Neural cell (in vitro differentiated cells): Measurements from ENCODE around the gene ADARB1. TPM values are rescaled to one million over a fixed set of nuclear protein-coding genes. Genes with fewer than 3 reads are reported as not detected.

ENCODE experiments used
- H2AFZ ChIP-seq: fragments of 200-600, 300-800 bp; sonication (generic), shearing (Covaris generic); 2 replicates; pipeline ENCODE4 v1.6.0; 2014; ENCODE audit warnings: low read depth, mild to moderate bottlenecking, antibody characterized with exemption, low read length, moderate library complexity
- H3F3A ChIP-seq: fragments of 200-600 bp; shearing (Covaris generic); 2 replicates; pipeline ENCODE4 v1.6.1; 2016; ENCODE audit warnings: mild to moderate bottlenecking, moderate library complexity, mixed read lengths, antibody characterized with exemption, low read length; ENCODE audit not compliant: insufficient read depth, poor library complexity, severe bottlenecking
- H3K27ac ChIP-seq: fragments of 200-600, 300-800 bp; sonication (generic), shearing (Covaris generic); 2 replicates; pipeline ENCODE4 v1.5.1; 2014; ENCODE audit warnings: mild to moderate bottlenecking, low read length, moderate library complexity
- H3K27me3 ChIP-seq: fragments of 300-800, 200-600 bp; sonication (generic), shearing (Covaris generic); 2 replicates; pipeline ENCODE4 v1.6.0; 2014; ENCODE audit warnings: mild to moderate bottlenecking, low read depth, low read length, moderate library complexity; ENCODE audit not compliant: insufficient read depth
- H3K36me3 ChIP-seq: fragments of 300-800, 200-600 bp; sonication (generic), shearing (Covaris generic); 2 replicates; pipeline ENCODE4 v1.5.1; 2014; ENCODE audit warnings: mild to moderate bottlenecking, antibody characterized with exemption, low read length, moderate library complexity; ENCODE audit not compliant: insufficient read depth
- H3K4me2 ChIP-seq: fragments of 300-800, 200-600 bp; sonication (generic), shearing (Covaris generic); 2 replicates; pipeline ENCODE4 v1.6.0; 2014; ENCODE audit warnings: mild to moderate bottlenecking, low read length
- H3K4me3 ChIP-seq: fragments of 300-800, 200-600 bp; sonication (generic), shearing (Covaris generic); 2 replicates; pipeline ENCODE4 v1.5.1; 2014; ENCODE audit warnings: mild to moderate bottlenecking, low read length, moderate library complexity
- H3K79me2 ChIP-seq: fragments of 200-600 bp; shearing (Covaris generic); replicated peaks from 2 replicates; pipeline ENCODE4 v1.6.0; 2014; ENCODE audit warnings: mild to moderate bottlenecking, low read length, moderate library complexity; ENCODE audit not compliant: insufficient read depth
- H3K9ac ChIP-seq: fragments of 300-800, 200-600 bp; sonication (generic), shearing (Covaris generic); 2 replicates; pipeline ENCODE4 v1.6.1; 2016; ENCODE audit warnings: mild to moderate bottlenecking, low read length, mixed read lengths
- H3K9me2 ChIP-seq: fragments of 200-600 bp; shearing (Covaris generic); 2 replicates; pipeline ENCODE4 v1.6.1; 2016; ENCODE audit warnings: mild to moderate bottlenecking, low read length, mixed read lengths; ENCODE audit not compliant: insufficient read depth
- H3K9me3 ChIP-seq: fragments of 200-600, 300-800 bp; sonication (generic), shearing (Covaris generic); 2 replicates; pipeline ENCODE4 v1.6.1; 2016; ENCODE audit warnings: mild to moderate bottlenecking, mixed run types, low read length, moderate library complexity, mixed read lengths
- H4K20me1 ChIP-seq: fragments of 200-600 bp; shearing (Covaris generic); 2 replicates; pipeline ENCODE4 v1.6.1; 2016; ENCODE audit warnings: mild to moderate bottlenecking, mixed run types; ENCODE audit not compliant: insufficient read depth
- CTCF ChIP-seq: fragments of 450-650 bp; IDR thresholded peaks from 2 replicates; pipeline ENCODE4 v1.5.1; 2014; ENCODE audit warnings: antibody characterized with exemption, mild to moderate bottlenecking, moderate library complexity; ENCODE audit not compliant: poor library complexity, severe bottlenecking
- EP300 ChIP-seq: fragments of 450-650 bp; conservative IDR thresholded peaks from 2 replicates; pipeline ENCODE4 v1.6.1; 2014; ENCODE audit warnings: antibody characterized with exemption, mild to moderate bottlenecking, moderate library complexity; ENCODE audit not compliant: poor library complexity, severe bottlenecking
- EZH2 ChIP-seq: fragments of 200-600, 300-800 bp; shearing (Covaris generic), sonication (generic); IDR thresholded peaks from 2 replicates; pipeline ENCODE4 v1.6.1; 2014; ENCODE audit warnings: antibody characterized with exemption, low read length, borderline replicate concordance, mild to moderate bottlenecking; ENCODE audit not compliant: insufficient read depth, poor library complexity, severe bottlenecking
- MXI1 ChIP-seq: fragments of 450-650 bp; conservative IDR thresholded peaks from 2 replicates; pipeline ENCODE4 v1.6.1; 2014; ENCODE audit warnings: antibody characterized with exemption, mild to moderate bottlenecking; ENCODE audit not compliant: poor library complexity, severe bottlenecking
- POLR2AphosphoS5 ChIP-seq: IDR thresholded peaks from 2 replicates; pipeline ENCODE4 v1.6.1; 2012
- RAD21 ChIP-seq: fragments of 450-650 bp; conservative IDR thresholded peaks from 2 replicates; pipeline ENCODE4 v1.6.1; 2014; ENCODE audit warnings: antibody characterized with exemption, mild to moderate bottlenecking, moderate library complexity
- REST ChIP-seq: IDR thresholded peaks from 2 replicates; pipeline ENCODE4 v1.6.1; 2012; ENCODE audit warnings: borderline replicate concordance
- SMC3 ChIP-seq: fragments of 450-650 bp; conservative IDR thresholded peaks from 2 replicates; pipeline ENCODE4 v1.6.1; 2014; ENCODE audit warnings: antibody characterized with exemption, mild to moderate bottlenecking, moderate library complexity; ENCODE audit not compliant: poor library complexity
- TAF1 ChIP-seq: IDR thresholded peaks from 2 replicates; pipeline ENCODE4 v1.6.1; 2012; ENCODE audit warnings: low read depth
- polyA plus RNA-seq: library from polyadenylated mRNA; depleted of rRNA; stranded (reverse); fragments of >200 nt; gene quantifications from 2 replicates; pipeline ENCODE4 v1.2.3, GENCODE V29; 2014

ADARB1 gene
- polyA plus RNA-seq, 1 donor from 2014 or later = 8.9 TPM

GRCh38 chr21:45069085-45069484, 5.3 kb upstream of the ADARB1 start:
- no peaks in the 10 kb centered on the region for H3K79me2 ChIP-seq
- H3K9me2 ChIP-seq = no peaks in the 10 kb centered on the region
- H3K9ac ChIP-seq = no peak overlapping the region
- no peak overlapping the region for H3K27ac ChIP-seq
- H3K4me2 ChIP-seq = no peak overlapping the region
- H4K20me1 ChIP-seq = no peaks in the 10 kb centered on the region
- no peak overlapping the region for H2AFZ ChIP-seq
- H3K27me3 ChIP-seq = no peaks in the 10 kb centered on the region
- no peak overlapping the region for H3K4me3 ChIP-seq
- TF ChIP-seq MXI1 = no peak
- TF ChIP-seq RAD21 = no peak
- TF ChIP-seq TAF1 = no peak
- no peak for TF ChIP-seq POLR2AphosphoS5
- no peak for TF ChIP-seq REST
- no peak for TF ChIP-seq EP300
- TF ChIP-seq EZH2 = no peak
- TF ChIP-seq SMC3 = no peak
- TF ChIP-seq CTCF = no peak
- no peaks in the 10 kb centered on the region for H3K9me3 ChIP-seq
- no peaks in the 10 kb centered on the region for H3K36me3 ChIP-seq
- H3F3A ChIP-seq = no peaks in the 10 kb centered on the region

GRCh38 chr21:45069711-45070110, 4.7 kb upstream of the ADARB1 start:
- H2AFZ ChIP-seq = no peak overlapping the region
- H3K9ac ChIP-seq = no peak overlapping the region
- H3K9me2 ChIP-seq = no peaks in the 10 kb centered on the region
- H4K20me1 ChIP-seq = no peaks in the 10 kb centered on the region
- no peaks in the 10 kb centered on the region for H3K79me2 ChIP-seq
- H3K36me3 ChIP-seq = no peaks in the 10 kb centered on the region
- TF ChIP-seq REST (no peak), RAD21 (no peak), EP300 (no peak), POLR2AphosphoS5 (no peak)
- no peak overlapping the region for H3K4me2 ChIP-seq
- no peak overlapping the region for H3K4me3 ChIP-seq
- H3K9me3 ChIP-seq = no peaks in the 10 kb centered on the region
- H3K27ac ChIP-seq = no peak overlapping the region
- H3K27me3 ChIP-seq = no peaks in the 10 kb centered on the region
- no peaks in the 10 kb centered on the region for H3F3A ChIP-seq
